Activated CD4-positive, alpha-beta T cell treated with anti-CD3 and anti-CD28 coated beads, Interleukin-2, amount 50 U/mL, for 1 hour (primary cell): Measurements from ENCODE around the gene TPGS2.
"Not testable (repeated sequence)": the region's sequence is repeated elsewhere in the genome, so short reads cannot be mapped to it uniquely, and the experiment has no call there.

Source experiments
- DNase-seq: peaks from one replicate; pipeline ENCODE4 v3.0.0-alpha.2; 2020

Gene TPGS2

GRCh38 chr18:36770315-36770946 lies 58.4 kb downstream of the TPGS2 start:
- no peak for DNase-seq

GRCh38 chr18:36769611-36770314 lies 59.0 kb downstream of the TPGS2 start:
- DNase-seq: no peak

DNA sequence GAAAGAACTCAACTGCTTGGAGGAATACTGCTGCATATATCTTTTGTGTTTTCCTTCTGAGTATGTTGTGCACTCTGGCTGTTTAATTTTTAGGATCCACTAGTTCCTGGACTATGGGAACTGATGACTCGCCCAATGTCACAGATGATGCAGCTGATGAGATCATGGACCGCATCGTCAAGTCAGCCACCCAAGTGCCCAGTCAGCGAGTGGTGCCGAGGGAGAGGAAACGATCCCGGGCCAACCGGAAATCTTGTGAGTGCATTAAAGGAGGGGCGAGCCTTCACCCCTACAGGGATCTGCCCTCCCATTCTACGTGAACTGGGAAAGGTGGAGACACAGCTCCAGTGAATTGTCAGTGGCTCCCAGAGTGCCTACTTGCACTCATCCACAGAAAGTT lies 59.6 kb downstream of the TPGS2 start:
- no peak for DNase-seq

GRCh38 chr18:36766836-36767235 lies 62.0 kb downstream of the TPGS2 start:
- DNase-seq: no peak

- not testable (repeated sequence) for DNase-seq
Observed at GRCh38 chr18:36762965-36763364, 65.8 kb downstream of the TPGS2 start.

GRCh38 chr18:36762074-36762473 lies 66.7 kb downstream of the TPGS2 start:
- no peak for DNase-seq

GRCh38 chr18:36761186-36761698 lies 67.6 kb downstream of the TPGS2 start:
- DNase-seq: no peak

- no peak for DNase-seq
Observed at GRCh38 chr18:36760598-36760997, 68.2 kb downstream of the TPGS2 start.

DNA sequence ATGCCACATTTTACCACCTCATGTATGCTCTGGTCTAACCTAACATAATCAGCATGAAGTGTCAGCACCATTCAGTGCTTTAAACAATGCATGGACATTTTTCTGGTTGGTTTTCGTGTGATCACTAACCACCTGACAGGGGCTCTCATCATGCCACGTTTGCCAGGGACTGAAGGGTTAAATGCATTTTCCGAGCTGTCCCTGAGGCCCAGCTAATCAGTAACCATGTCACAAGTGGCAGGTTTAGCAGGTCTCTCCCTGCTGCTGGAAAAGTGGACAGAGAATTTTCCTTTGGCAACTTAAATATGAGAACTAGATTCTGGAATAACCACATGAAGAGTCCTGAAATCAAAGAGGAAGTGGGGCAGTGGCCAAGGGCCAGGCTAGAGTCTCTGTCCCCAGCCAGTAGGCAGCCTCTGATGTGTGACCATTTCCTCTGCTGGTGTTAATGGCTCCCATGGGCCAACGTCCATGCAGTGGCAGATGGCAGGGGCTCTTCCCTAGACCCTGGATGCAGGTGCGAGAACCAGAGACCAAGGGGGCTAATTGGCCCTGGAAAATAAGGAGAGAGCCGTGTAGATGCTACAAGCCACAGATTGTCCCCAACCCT lies 69.5 kb downstream of the TPGS2 start:
- DNase-seq: no peak

GRCh38 chr18:36758623-36759022 lies 70.2 kb downstream of the TPGS2 start:
- DNase-seq: no peak

GRCh38 chr18:36757991-36758390 lies 70.8 kb downstream of the TPGS2 start:
- DNase-seq: no peak

- no peak for DNase-seq
Observed at GRCh38 chr18:36757081-36757480, 71.7 kb downstream of the TPGS2 start.

DNA sequence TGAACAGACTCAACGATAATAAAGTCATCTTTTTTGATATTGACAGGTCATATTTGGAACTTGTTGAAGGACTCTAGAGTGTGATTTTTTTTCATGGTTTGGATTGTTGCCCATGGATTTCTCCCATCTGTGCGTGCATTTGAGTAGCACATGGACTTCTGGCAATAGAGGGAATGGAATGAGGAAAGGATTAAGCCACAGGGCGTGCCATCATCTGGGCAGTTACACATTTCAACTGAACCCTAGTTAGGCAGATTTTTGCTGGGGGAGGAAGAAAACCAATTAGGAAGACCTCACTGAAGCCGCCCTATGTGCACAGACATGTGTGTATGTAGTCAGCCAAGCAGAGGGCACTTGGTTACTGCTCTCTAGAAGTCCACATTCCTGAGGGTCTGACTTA lies 72.6 kb downstream of the TPGS2 start:
- no peak for DNase-seq

- no peak for DNase-seq
Observed at GRCh38 chr18:36752929-36753865, 75.6 kb downstream of the TPGS2 start.

DNA sequence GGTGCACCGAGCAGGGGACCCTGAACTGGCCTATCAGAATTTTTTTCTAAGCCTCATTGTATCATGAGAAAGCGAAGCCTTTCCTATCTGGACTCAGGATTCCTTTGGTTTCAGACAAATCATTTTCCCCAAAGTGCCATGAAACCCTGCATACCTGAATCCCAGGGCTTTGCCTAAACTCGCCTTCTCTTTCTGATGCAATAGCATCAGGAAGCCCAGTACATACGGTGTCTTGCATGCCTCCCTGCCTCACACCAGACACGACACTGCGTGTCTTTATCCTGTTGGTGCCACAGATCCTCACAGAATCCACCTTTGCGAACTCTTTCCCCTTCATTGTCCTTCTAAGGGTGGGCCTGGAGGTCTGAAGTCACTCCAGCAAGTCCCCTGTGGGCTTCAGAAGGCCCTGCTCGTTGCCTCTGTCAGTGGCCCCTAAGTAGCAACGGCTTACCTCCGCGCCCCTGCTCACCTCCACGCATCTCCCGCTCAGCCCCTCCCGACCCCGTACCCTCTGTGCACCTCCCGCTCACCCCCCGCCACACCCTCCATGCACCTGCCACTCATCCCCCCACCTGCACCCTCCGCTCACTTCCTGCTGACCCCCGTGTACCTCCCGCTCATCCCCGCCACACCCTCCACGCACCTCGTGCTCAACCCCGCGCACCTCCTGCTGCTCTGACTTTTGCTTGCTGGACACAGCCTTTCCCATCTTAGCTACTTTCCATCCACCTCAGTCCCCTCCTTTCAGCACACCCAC lies 83.4 kb downstream of the TPGS2 start:
- no peak for DNase-seq

DNA sequence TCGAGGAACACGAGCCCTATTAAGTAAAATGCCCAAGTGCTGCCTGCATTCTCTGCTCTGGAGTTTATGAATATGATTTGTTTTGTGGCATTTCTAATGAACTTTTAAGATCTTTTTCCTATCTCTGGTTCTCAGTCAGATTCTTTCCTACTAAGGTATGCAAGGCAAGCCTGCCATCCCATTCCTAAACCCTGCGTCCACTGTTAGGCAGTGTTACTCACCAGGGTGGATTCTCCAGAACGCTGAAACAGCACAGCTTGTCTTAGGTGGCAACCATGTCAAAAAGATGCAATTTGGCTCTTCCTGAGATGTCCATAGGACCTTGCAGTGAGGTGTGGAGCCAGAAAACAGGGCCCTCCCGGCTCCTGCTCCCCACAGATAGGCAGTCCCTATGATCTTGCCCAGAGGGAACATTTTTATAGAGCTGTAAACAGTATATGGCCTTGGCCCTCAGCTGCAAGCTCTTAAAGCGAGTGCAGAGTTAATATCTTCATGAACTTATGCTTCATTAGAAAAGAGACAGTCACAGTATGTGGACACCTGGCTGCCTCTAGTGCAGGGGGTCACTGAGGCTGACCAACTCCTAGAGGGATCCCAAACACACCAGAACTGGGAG lies 84.4 kb downstream of the TPGS2 start:
- DNase-seq: no peak
